Stimulated activated CD8-positive, alpha-beta memory T cell treated with anti-CD3 and anti-CD28 coated beads, Interleukin-15, amount 100 ng/mL, for 48 hours (primary cell): ENCODE measurements around the gene NTM.
"Not testable (repeated sequence)": the region's sequence is repeated elsewhere in the genome, so short reads cannot be mapped to it uniquely, and the experiment has no call there.

ENCODE experiments used
- DNase-seq, 2 donors: peaks; one replicate each; pipeline ENCODE4 v3.0.0-alpha.2; 2020; ENCODE audit warnings: low read depth in 2 of 2

The NTM gene

GRCh38 chr11:131370090-131370751 lies at the start of gene NTM:
Gene NTM (plus strand): TSS chr11:131370615.
- no peak for DNase-seq

- no peak for DNase-seq
These were observed 45.4 kb upstream of the NTM start for GRCh38 chr11:131324921-131325570.

- no peak for DNase-seq
These were observed 43.6 kb upstream of the NTM start for GRCh38 chr11:131326829-131327228.

- DNase-seq = no peak
These were observed 43.0 kb upstream of the NTM start for GRCh38 chr11:131327421-131327820.

- DNase-seq = no peak
These were observed 41.6 kb upstream of the NTM start for GRCh38 chr11:131328843-131329242.

GRCh38 chr11:131331010-131331409 lies 39.4 kb upstream of the NTM start:
- DNase-seq = no peak

GRCh38 chr11:131331546-131331945 lies 38.9 kb upstream of the NTM start:
- no peak for DNase-seq

GRCh38 chr11:131334601-131335000 lies 35.8 kb upstream of the NTM start:
- DNase-seq = no peak

- DNase-seq = not testable (repeated sequence)
These were observed 28.5 kb upstream of the NTM start for GRCh38 chr11:131341900-131342299.

GRCh38 chr11:131342442-131342841 lies 28.0 kb upstream of the NTM start:
- not testable (repeated sequence) for DNase-seq

- DNase-seq = no peak
These were observed 25.0 kb upstream of the NTM start for GRCh38 chr11:131345406-131345805.

- no peak for DNase-seq
These were observed 20.9 kb upstream of the NTM start for GRCh38 chr11:131349368-131350086.

GRCh38 chr11:131350872-131351271 lies 19.5 kb upstream of the NTM start:
- DNase-seq = no peak

- DNase-seq = no peak
These were observed 18.6 kb upstream of the NTM start for GRCh38 chr11:131351848-131352247.

GRCh38 chr11:131353766-131354165 lies 16.6 kb upstream of the NTM start:
- no peak for DNase-seq

- DNase-seq = no peak
These were observed 16.1 kb upstream of the NTM start for GRCh38 chr11:131354251-131354701.

- DNase-seq = no peak
These were observed 14.2 kb upstream of the NTM start for GRCh38 chr11:131356206-131356605.

- DNase-seq = no peak
These were observed 5.0 kb upstream of the NTM start for GRCh38 chr11:131365329-131365930.

- no peak for DNase-seq
These were observed 731 bp downstream of the NTM start for GRCh38 chr11:131370901-131371790.

- no peak for DNase-seq
These were observed 1.3 kb downstream of the NTM start for GRCh38 chr11:131371791-131372104.

- DNase-seq = no peak
These were observed 2.0 kb downstream of the NTM start for GRCh38 chr11:131372234-131372962.
